Left forelimb (tissue), 1 donor: ENCODE data around the gene MAP6D1.
"Not testable (repeated sequence)": the region's sequence is repeated elsewhere in the genome, so short reads cannot be mapped to it uniquely, and the experiment has no call there.

Experiments used
- DNase-seq: peaks from one replicate; pipeline ENCODE4 v3.0.0-alpha.2; 2018; ENCODE audit warnings: low spot score

Gene MAP6D1

GRCh38 chr3:183799461-183799860, 25.9 kb downstream of the MAP6D1 start:
- DNase-seq: no peak

GRCh38 chr3:183797996-183798395, 27.4 kb downstream of the MAP6D1 start:
- no peak for DNase-seq

- DNase-seq: no peak
Measured at GRCh38 chr3:183796372-183796771, 29.0 kb downstream of the MAP6D1 start.

GRCh38 chr3:183794452-183794851, 30.9 kb downstream of the MAP6D1 start:
- no peak for DNase-seq

GRCh38 chr3:183792976-183793375, 32.4 kb downstream of the MAP6D1 start:
- DNase-seq: no peak

GRCh38 chr3:183790700-183791099, 34.7 kb downstream of the MAP6D1 start:
- no peak for DNase-seq

GRCh38 chr3:183789826-183790225, 35.6 kb downstream of the MAP6D1 start:
- no peak for DNase-seq

GRCh38 chr3:183784503-183784902, 40.9 kb downstream of the MAP6D1 start:
- DNase-seq: not testable (repeated sequence)

GRCh38 chr3:183782576-183783276, 42.7 kb downstream of the MAP6D1 start:
- no peak for DNase-seq

- DNase-seq: no peak
Measured at GRCh38 chr3:183781246-183781645, 44.1 kb downstream of the MAP6D1 start.

GRCh38 chr3:183779896-183780465, 45.4 kb downstream of the MAP6D1 start:
- no peak for DNase-seq

GRCh38 chr3:183777016-183777618, 48.3 kb downstream of the MAP6D1 start:
- DNase-seq: no peak

- DNase-seq: not testable (repeated sequence)
Measured at GRCh38 chr3:183776451-183776850, 48.9 kb downstream of the MAP6D1 start.

GRCh38 chr3:183775781-183776180, 49.6 kb downstream of the MAP6D1 start:
- DNase-seq: no peak

GRCh38 chr3:183774631-183775030, 50.7 kb downstream of the MAP6D1 start:
- DNase-seq: no peak

- no peak for DNase-seq
Measured at GRCh38 chr3:183769453-183769852, 55.9 kb downstream of the MAP6D1 start.

- DNase-seq: no peak
Measured at GRCh38 chr3:183768114-183768513, 57.3 kb downstream of the MAP6D1 start.

GRCh38 chr3:183766745-183767606, 58.4 kb downstream of the MAP6D1 start:
- no peak for DNase-seq

- DNase-seq: no peak
Measured at GRCh38 chr3:183766107-183766506, 59.3 kb downstream of the MAP6D1 start.
